Measurements from ENCODE around the gene NDUFAF8. TPM values are rescaled to one million over a fixed set of nuclear protein-coding genes. Genes with fewer than 3 reads are reported as not detected.

Gene NDUFAF8
- total and polyA plus RNA-seq, 2 experiments from 2014 or later, result 53.1 to 136 TPM

GRCh38 chr17:81200201-81200600, 38.9 kb upstream of the NDUFAF8 start:
- TF ChIP-seq EZH2phosphoT487 (IDR thresholded peaks at IDR 0.05; ENCODE audit: insufficient read depth, low read depth) (no peak), EZH2 (IDR thresholded peaks at IDR 0.05; ENCODE audit: insufficient read depth, poor library complexity, severe bottlenecking) (no peak)
- H3K4me1 ChIP-seq (ENCODE audit: insufficient read depth), result no peaks in the 10 kb centered on the region
- 97 to 99% methylated on average over 18 of the region's 18 CpGs for WGBS, 2 experiments (ENCODE audit: low coverage in 1 of 2, low lambda C conversion rate in 2 of 2, missing lambda C conversion rate in 2 of 2)
- H3K4me3 ChIP-seq, result no peak overlapping the region
- DNase-seq, result no peak
- no peak overlapping the region for H3K9ac ChIP-seq
- no peaks in the 10 kb centered on the region for H4K20me1 ChIP-seq (ENCODE audit: insufficient read depth)
- H3F3A ChIP-seq (ENCODE audit: insufficient read depth), result no peaks in the 10 kb centered on the region
- no peaks in the 10 kb centered on the region for H3K36me3 ChIP-seq (ENCODE audit: low read depth)
- no peaks in the 10 kb centered on the region for H3K27me3 ChIP-seq (replicated peaks; ENCODE audit: insufficient read depth)
- no peak overlapping the region for H3K27ac ChIP-seq
- no peak overlapping the region for H3K4me2 ChIP-seq (ENCODE audit: unreplicated experiment)
- H3K9me3 ChIP-seq (ENCODE audit: low read depth), result no peaks in the 10 kb centered on the region
- no peak overlapping the region for H2AFZ ChIP-seq
- H3K79me2 ChIP-seq (ENCODE audit: insufficient read depth), result no peaks in the 10 kb centered on the region
- no peaks in the 10 kb centered on the region for H3K9me2 ChIP-seq (ENCODE audit: insufficient read depth)
- in situ Hi-C loops (cut with MboI), result no loop called here

- 73 to 77% methylated on average over 27 of the region's 27 CpGs for WGBS, 2 experiments (ENCODE audit: low coverage in 1 of 2, low lambda C conversion rate in 2 of 2, missing lambda C conversion rate in 2 of 2)
- H3F3A ChIP-seq (ENCODE audit: insufficient read depth), result no peaks in the 10 kb centered on the region
- H3K27me3 ChIP-seq (replicated peaks; ENCODE audit: insufficient read depth), result no peaks in the 10 kb centered on the region
- no peaks in the 10 kb centered on the region for H4K20me1 ChIP-seq (ENCODE audit: insufficient read depth)
- no peak overlapping the region for H2AFZ ChIP-seq
- TF ChIP-seq EZH2 (IDR thresholded peaks at IDR 0.05; ENCODE audit: insufficient read depth, poor library complexity, severe bottlenecking) (no peak), EZH2phosphoT487 (IDR thresholded peaks at IDR 0.05; ENCODE audit: insufficient read depth, low read depth) (no peak)
- peak; percentile 79 for DNase-seq
- no peaks in the 10 kb centered on the region for H3K4me1 ChIP-seq (ENCODE audit: insufficient read depth)
- H3K36me3 ChIP-seq (ENCODE audit: low read depth), result no peaks in the 10 kb centered on the region
- H3K27ac ChIP-seq, result no peak overlapping the region
- H3K9ac ChIP-seq, result no peak overlapping the region
- no peaks in the 10 kb centered on the region for H3K79me2 ChIP-seq (ENCODE audit: insufficient read depth)
- no peaks in the 10 kb centered on the region for H3K9me2 ChIP-seq (ENCODE audit: insufficient read depth)
- in situ Hi-C loops (cut with MboI), result no loop called here
- no peak overlapping the region for H3K4me2 ChIP-seq (ENCODE audit: unreplicated experiment)
- no peak overlapping the region for H3K4me3 ChIP-seq
- H3K9me3 ChIP-seq (ENCODE audit: low read depth), result no peaks in the 10 kb centered on the region
These were observed 38.2 kb upstream of the NDUFAF8 start for GRCh38 chr17:81200695-81201580.

- TF ChIP-seq EZH2phosphoT487 (IDR thresholded peaks at IDR 0.05; ENCODE audit: insufficient read depth, low read depth), result no peak
- no peak for TF ChIP-seq EZH2 (IDR thresholded peaks at IDR 0.05; ENCODE audit: insufficient read depth, poor library complexity, severe bottlenecking)
- H3K4me2 ChIP-seq (ENCODE audit: unreplicated experiment), result no peak overlapping the region
- H3K4me3 ChIP-seq, result no peak overlapping the region
- no peaks in the 10 kb centered on the region for H3K36me3 ChIP-seq (ENCODE audit: low read depth)
- no peak overlapping the region for H3K9ac ChIP-seq
- H4K20me1 ChIP-seq (ENCODE audit: insufficient read depth), result no peaks in the 10 kb centered on the region
- no peaks in the 10 kb centered on the region for H3K79me2 ChIP-seq (ENCODE audit: insufficient read depth)
- H3K9me2 ChIP-seq (ENCODE audit: insufficient read depth), result no peaks in the 10 kb centered on the region
- 98 to 100% methylated on average over 10 of the region's 10 CpGs for WGBS, 2 experiments (ENCODE audit: low coverage in 1 of 2, low lambda C conversion rate in 2 of 2, missing lambda C conversion rate in 2 of 2)
- H3K27ac ChIP-seq, result no peak overlapping the region
- no peaks in the 10 kb centered on the region for H3K4me1 ChIP-seq (ENCODE audit: insufficient read depth)
- H3F3A ChIP-seq (ENCODE audit: insufficient read depth), result no peaks in the 10 kb centered on the region
- no peaks in the 10 kb centered on the region for H3K9me3 ChIP-seq (ENCODE audit: low read depth)
- H2AFZ ChIP-seq, result no peak overlapping the region
- H3K27me3 ChIP-seq (replicated peaks; ENCODE audit: insufficient read depth), result no peaks in the 10 kb centered on the region
- no peak for DNase-seq
- in situ Hi-C loops (cut with MboI), result no loop called here
These were observed 36.8 kb upstream of the NDUFAF8 start for GRCh38 chr17:81202318-81202717.

- no peaks in the 10 kb centered on the region for H3K36me3 ChIP-seq (ENCODE audit: low read depth)
- H3K9me2 ChIP-seq (ENCODE audit: insufficient read depth), result no peaks in the 10 kb centered on the region
- 93 to 96% methylated on average over 18 to 20 of the region's 20 CpGs for WGBS, 2 experiments (ENCODE audit: low coverage in 1 of 2, low lambda C conversion rate in 2 of 2, missing lambda C conversion rate in 2 of 2)
- no peak overlapping the region for H3K9ac ChIP-seq
- no peaks in the 10 kb centered on the region for H4K20me1 ChIP-seq (ENCODE audit: insufficient read depth)
- no peak for DNase-seq
- in situ Hi-C loops (cut with MboI), result no loop called here
- H3K4me3 ChIP-seq, result no peak overlapping the region
- H3K4me1 ChIP-seq (ENCODE audit: insufficient read depth), result no peaks in the 10 kb centered on the region
- H3K27me3 ChIP-seq (replicated peaks; ENCODE audit: insufficient read depth), result no peaks in the 10 kb centered on the region
- no peak overlapping the region for H3K27ac ChIP-seq
- H3K9me3 ChIP-seq (ENCODE audit: low read depth), result no peaks in the 10 kb centered on the region
- H3F3A ChIP-seq (ENCODE audit: insufficient read depth), result no peaks in the 10 kb centered on the region
- H2AFZ ChIP-seq, result no peak overlapping the region
- H3K79me2 ChIP-seq (ENCODE audit: insufficient read depth), result no peaks in the 10 kb centered on the region
- no peak overlapping the region for H3K4me2 ChIP-seq (ENCODE audit: unreplicated experiment)
- no peak for TF ChIP-seq EZH2 (IDR thresholded peaks at IDR 0.05; ENCODE audit: insufficient read depth, poor library complexity, severe bottlenecking)
- no peak for TF ChIP-seq EZH2phosphoT487 (IDR thresholded peaks at IDR 0.05; ENCODE audit: insufficient read depth, low read depth)
These were observed 36.0 kb upstream of the NDUFAF8 start for GRCh38 chr17:81203136-81203535.
